HCT116 (cell line): ENCODE measurements around the gene CDC42EP2. TPM values are rescaled to one million over a fixed set of nuclear protein-coding genes. Genes with fewer than 3 reads are reported as not detected.

Source experiments
- ATAC-seq: fragments of 200-7000 bp; cut with Tn5 transposase; 2 replicates; pipeline ENCODE4 v1.9.1; 2020; ENCODE audit warnings: mild to moderate bottlenecking, moderate library complexity
- BruUV-seq: library from RNA; stranded (reverse); fragments of 400-500 nt; replicated peaks from 2 replicates; lab custom pipeline; 2021; lab: Mats Ljungman, UMichigan
- CTCF ChIA-PET: fragments of 300-600 bp; sonication (Branson Sonifier 250); formaldehyde crosslinking; loops from one replicate; lab custom pipeline; 2021; ENCODE audit warnings: antibody characterized with exemption; lab: Charles Lee
- POLR2A ChIA-PET: fragments of 300-600, 350-600 bp; sonication (Branson Sonifier 250); formaldehyde crosslinking; loops from one replicate; lab custom pipeline; 2021; ENCODE audit warnings: antibody characterized with exemption; lab: Charles Lee
- RAD21 ChIA-PET, 2 experiments: fragments of 300-600 bp; sonication (Branson Sonifier 250); formaldehyde crosslinking; loops; one replicate each; lab custom pipeline; 2023; ENCODE audit warnings: low total read pairs in 2 of 2; ENCODE audit not compliant: uncharacterized antibody in 2 of 2, unreplicated experiment in 2 of 2, low non-redundant PET in 1 of 2; lab: Charles Lee
- DNase-seq: peaks from one replicate; pipeline ENCODE4 v3.0.0-alpha.2; 2010; ENCODE audit warnings: low read depth, low spot score
- H2AFZ ChIP-seq: fragments of 200-600 bp; shearing (Covaris generic), sonication (generic); 2 replicates; pipeline ENCODE4 v1.6.1; 2017; ENCODE audit warnings: low read depth, mixed run types, mixed read lengths, antibody characterized with exemption, low read length; ENCODE audit not compliant: poor library complexity, severe bottlenecking
- H3K27ac ChIP-seq: 2 replicates; pipeline ENCODE4 v1.5.1; 2012; ENCODE audit warnings: low read depth, low read length
- H3K27me3 ChIP-seq: fragments of 200-600 bp; sonication (generic); 2 replicates; pipeline ENCODE4 v1.6.1; 2016; ENCODE audit warnings: mixed run types, low read length, mixed read lengths; ENCODE audit not compliant: insufficient read depth
- H3K36me3 ChIP-seq, 2 experiments: fragments of 200-500 bp in 1 of 2; fragments of 200-600 bp in 1 of 2; sonication (Bioruptor generic) in 1 of 2; sonication (generic) in 1 of 2; 2 replicates each; pipeline versions ENCODE4 v1.5.1 to v1.6.1; 2014 to 2016; ENCODE audit warnings: low read length in 2 of 2, inconsistent platforms in 1 of 2, mixed read lengths in 1 of 2, mixed run types in 1 of 2; ENCODE audit not compliant: insufficient read depth in 2 of 2, control insufficient read depth in 1 of 2
- H3K4me1 ChIP-seq, 2 experiments: fragments of 200-600 bp in 1 of 2; sonication (generic) in 1 of 2; 2 replicates each; pipeline versions ENCODE4 v1.5.1 to v1.6.1; 2012 to 2017; ENCODE audit warnings: low read length in 2 of 2, inconsistent platforms in 1 of 2, mild to moderate bottlenecking in 1 of 2, mixed read lengths in 1 of 2, mixed run types in 1 of 2, moderate library complexity in 1 of 2; ENCODE audit not compliant: insufficient read depth in 2 of 2, control insufficient read depth in 1 of 2
- H3K4me2 ChIP-seq: fragments of 200-600 bp; sonication (generic); 2 replicates; pipeline ENCODE4 v1.6.1; 2017; ENCODE audit warnings: mixed run types, low read length, mixed read lengths
- H3K4me3 ChIP-seq, 2 experiments: fragments of 200-600 bp in 1 of 2; sonication (generic) in 1 of 2; replicated peaks in 1 of 2; 2 replicates each; pipeline ENCODE4 v1.5.1; 2011 to 2016; ENCODE audit warnings: low read length in 2 of 2, control low read depth in 1 of 2, low read depth in 1 of 2, mild to moderate bottlenecking in 1 of 2, mixed read lengths in 1 of 2, mixed run types in 1 of 2
- H3K79me2 ChIP-seq: fragments of 200-600 bp; sonication (generic); 2 replicates; pipeline ENCODE4 v1.6.1; 2017; ENCODE audit warnings: mild to moderate bottlenecking, mixed run types, low read length, moderate library complexity, mixed read lengths; ENCODE audit not compliant: insufficient read depth
- H3K9ac ChIP-seq: fragments of 200-600 bp; sonication (generic); 2 replicates; pipeline ENCODE4 v1.6.1; 2016; ENCODE audit warnings: low read length, mixed read lengths
- H3K9me2 ChIP-seq: fragments of 200-600 bp; sonication (generic), shearing (Covaris generic); 2 replicates; pipeline ENCODE4 v1.6.1; 2017; ENCODE audit warnings: mixed run types, mild to moderate bottlenecking, moderate library complexity; ENCODE audit not compliant: insufficient read depth
- H3K9me3 ChIP-seq, 2 experiments: fragments of 200-500 bp in 1 of 2; fragments of 200-600 bp in 1 of 2; sonication (Bioruptor generic) in 1 of 2; sonication (generic) in 1 of 2; 2 replicates each; pipeline ENCODE4 v1.6.1; 2014 to 2017; ENCODE audit warnings: low read length in 2 of 2, mixed read lengths in 2 of 2, inconsistent platforms in 1 of 2, low read depth in 1 of 2, mild to moderate bottlenecking in 1 of 2, mixed run types in 1 of 2, moderate library complexity in 1 of 2; ENCODE audit not compliant: control insufficient read depth in 1 of 2, insufficient read depth in 1 of 2
- H4K20me1 ChIP-seq: fragments of 200-600 bp; sonication (generic), shearing (Covaris generic); 2 replicates; pipeline ENCODE4 v1.6.1; 2017; ENCODE audit warnings: mixed run types, mild to moderate bottlenecking, moderate library complexity; ENCODE audit not compliant: insufficient read depth
- CEBPB ChIP-seq: IDR thresholded peaks from 2 replicates; pipeline ENCODE4 v1.6.1; 2012; ENCODE audit warnings: low read depth
- EGR1 ChIP-seq: IDR thresholded peaks from 2 replicates; pipeline ENCODE4 v1.6.1; 2012; ENCODE audit warnings: low read depth
- ELF1 ChIP-seq: IDR thresholded peaks from 2 replicates; pipeline ENCODE4 v1.6.1; 2012; ENCODE audit warnings: low read depth, borderline replicate concordance
- EZH2 ChIP-seq: fragments of 200-600 bp; sonication (generic); IDR thresholded peaks from 2 replicates; pipeline ENCODE4 v1.6.1; 2017; ENCODE audit warnings: antibody characterized with exemption, mixed run types
- EZH2phosphoT487 ChIP-seq: fragments of 200-600 bp; IDR thresholded peaks from 2 replicates; pipeline ENCODE4 v1.6.1; 2018; ENCODE audit warnings: antibody characterized with exemption, borderline replicate concordance
- FOSL1 ChIP-seq: IDR thresholded peaks from 2 replicates; pipeline ENCODE4 v1.6.1; 2012; ENCODE audit warnings: low read depth
- JUND ChIP-seq: IDR thresholded peaks from 2 replicates; pipeline ENCODE4 v1.6.1; 2012
- POLR2A ChIP-seq: IDR thresholded peaks from 2 replicates; pipeline ENCODE4 v1.7.0; 2011; ENCODE audit warnings: borderline replicate concordance; ENCODE audit not compliant: insufficient read depth, insufficient read length; ENCODE audit errors: extremely low read depth
- RAD21 ChIP-seq: IDR thresholded peaks from 2 replicates; pipeline ENCODE4 v1.6.1; 2012; ENCODE audit warnings: low read depth, mild to moderate bottlenecking
- SRF ChIP-seq: IDR thresholded peaks from 2 replicates; pipeline ENCODE4 v1.6.1; 2012; ENCODE audit warnings: low read depth
- TCF7L2 ChIP-seq: IDR thresholded peaks from 2 replicates; pipeline ENCODE4 v1.7.0; 2011; ENCODE audit warnings: borderline replicate concordance, inconsistent platforms; ENCODE audit not compliant: insufficient read depth, insufficient read length; ENCODE audit errors: extremely low read depth
- YY1 ChIP-seq: IDR thresholded peaks from 2 replicates; pipeline ENCODE4 v1.6.1; 2011; ENCODE audit warnings: low read length, low read depth, moderate library complexity, mild to moderate bottlenecking; ENCODE audit not compliant: insufficient replicate concordance; ENCODE audit errors: extremely low read depth
- ZFX ChIP-seq: fragments of 450-650 bp; IDR thresholded peaks from 2 replicates; pipeline ENCODE4 v1.6.1; 2017
- ZNF274 ChIP-seq: fragments of 200-500 bp; sonication (Bioruptor generic); IDR thresholded peaks from 2 replicates; pipeline ENCODE4 v1.6.1; 2014; ENCODE audit warnings: mild to moderate bottlenecking, low read depth, low read length, inconsistent platforms
- intact Hi-C: fragments of 100-400 bp; cut with micrococcal nuclease; formaldehyde crosslinking; loops from 2 replicates; pipeline ENCODE4 v1.10.0; 2022
- total RNA-seq: library from RNA; stranded (reverse); gene quantifications from one replicate; pipeline ENCODE4 v1.2.1, GENCODE V29; 2021; ENCODE audit not compliant: unreplicated experiment
- TF ChIP-seq, protein P1 (sequence below): IDR thresholded peaks from 2 replicates; pipeline ENCODE4 v1.6.1; 2011; ENCODE audit warnings: mild to moderate bottlenecking, low read length, moderate library complexity; ENCODE audit not compliant: insufficient replicate concordance; ENCODE audit errors: extremely low read depth
- TF ChIP-seq, protein P2 (sequence below): IDR thresholded peaks from 2 replicates; pipeline ENCODE4 v1.6.1; 2012; ENCODE audit warnings: low read depth
- TF ChIP-seq, protein P3 (sequence below), 3 experiments: fragments of 200-600 bp in 1 of 3; sonication (generic) in 1 of 3; IDR thresholded peaks in 2 of 3; conservative IDR thresholded peaks in 1 of 3; 2 replicates each; pipeline ENCODE4 v1.5.1; 2012 to 2017; ENCODE audit warnings: low read depth in 2 of 3, low read length in 2 of 3, antibody characterized with exemption in 1 of 3, borderline replicate concordance in 1 of 3, control low read depth in 1 of 3, mild to moderate bottlenecking in 1 of 3, mixed read lengths in 1 of 3, mixed run types in 1 of 3, moderate library complexity in 1 of 3; ENCODE audit not compliant: insufficient read depth in 1 of 3
- TF ChIP-seq, protein P4 (sequence below): IDR thresholded peaks from 2 replicates; pipeline ENCODE4 v1.6.1; 2012
- TF ChIP-seq, protein P5 (sequence below): IDR thresholded peaks from 2 replicates; pipeline ENCODE4 v1.6.1; 2012

Gene CDC42EP2
- total RNA-seq, 1 experiment from 2014 or later: 15.4 TPM

DNA sequence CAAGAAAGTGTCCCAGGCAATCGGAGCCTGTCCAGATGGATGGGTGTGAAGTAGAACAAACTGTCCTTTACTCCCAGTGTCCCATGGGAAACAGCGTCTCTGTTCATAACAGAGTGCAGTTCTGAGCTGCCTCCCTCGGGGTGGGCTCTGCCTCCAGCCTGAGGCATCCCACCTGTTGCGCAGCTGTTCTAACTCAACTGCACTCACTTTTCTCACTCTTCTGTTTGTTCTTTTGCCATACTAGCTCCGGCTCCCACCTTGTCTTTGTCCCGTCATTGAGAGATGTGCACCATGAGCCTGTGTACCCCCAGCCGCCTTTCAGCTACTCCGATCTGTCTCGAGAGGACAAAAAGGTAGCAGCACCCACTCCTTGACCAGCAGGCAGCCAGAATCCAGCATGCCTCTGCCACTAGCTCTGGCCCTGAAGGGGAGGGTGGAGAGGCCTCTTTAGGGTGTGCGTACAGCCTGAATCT is 20.7 kb upstream of the CDC42EP2 start:
- Histone ChIP-seq H3K4me3 (no peak overlapping the region), H3K27ac (no peak overlapping the region), H3K27me3 (no peaks in the 10 kb centered on the region), H3K4me2 (no peak overlapping the region), H2AFZ (no peak overlapping the region), H3K36me3 (peaks cover 25 to 64% of the 10 kb centered on the region in 2 experiments; a peak in 3 of 4 replicates), H3K79me2 (no peaks in the 10 kb centered on the region), H3K9me3 (no peaks in the 10 kb centered on the region), H3K4me1 (peaks cover 5 to 10% of the 10 kb centered on the region in 2 experiments; a peak in 2 of 4 replicates), H4K20me1 (no peaks in the 10 kb centered on the region), H3K9ac (no peak overlapping the region), H3K9me2 (no peaks in the 10 kb centered on the region)
- BruUV-seq: no TSS peak
- DNase-seq (no peak), ATAC-seq (no peak)
- POLR2A ChIA-PET: no interaction called here
- TF ChIP-seq, protein P1, sequence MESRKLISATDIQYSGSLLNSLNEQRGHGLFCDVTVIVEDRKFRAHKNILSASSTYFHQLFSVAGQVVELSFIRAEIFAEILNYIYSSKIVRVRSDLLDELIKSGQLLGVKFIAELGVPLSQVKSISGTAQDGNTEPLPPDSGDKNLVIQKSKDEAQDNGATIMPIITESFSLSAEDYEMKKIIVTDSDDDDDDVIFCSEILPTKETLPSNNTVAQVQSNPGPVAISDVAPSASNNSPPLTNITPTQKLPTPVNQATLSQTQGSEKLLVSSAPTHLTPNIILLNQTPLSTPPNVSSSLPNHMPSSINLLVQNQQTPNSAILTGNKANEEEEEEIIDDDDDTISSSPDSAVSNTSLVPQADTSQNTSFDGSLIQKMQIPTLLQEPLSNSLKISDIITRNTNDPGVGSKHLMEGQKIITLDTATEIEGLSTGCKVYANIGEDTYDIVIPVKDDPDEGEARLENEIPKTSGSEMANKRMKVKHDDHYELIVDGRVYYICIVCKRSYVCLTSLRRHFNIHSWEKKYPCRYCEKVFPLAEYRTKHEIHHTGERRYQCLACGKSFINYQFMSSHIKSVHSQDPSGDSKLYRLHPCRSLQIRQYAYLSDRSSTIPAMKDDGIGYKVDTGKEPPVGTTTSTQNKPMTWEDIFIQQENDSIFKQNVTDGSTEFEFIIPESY: no peak
- TF ChIP-seq EZH2phosphoT487 (no peak), EZH2 (no peak), YY1 (no peak), ZNF274 (no peak), SRF (no peak), FOSL1 (no peak), JUND (no peak), TCF7L2 (no peak), POLR2A (no peak), CEBPB (no peak), RAD21 (no peak), EGR1 (no peak), ELF1 (no peak), ZFX (no peak)
- TF ChIP-seq, protein P2, sequence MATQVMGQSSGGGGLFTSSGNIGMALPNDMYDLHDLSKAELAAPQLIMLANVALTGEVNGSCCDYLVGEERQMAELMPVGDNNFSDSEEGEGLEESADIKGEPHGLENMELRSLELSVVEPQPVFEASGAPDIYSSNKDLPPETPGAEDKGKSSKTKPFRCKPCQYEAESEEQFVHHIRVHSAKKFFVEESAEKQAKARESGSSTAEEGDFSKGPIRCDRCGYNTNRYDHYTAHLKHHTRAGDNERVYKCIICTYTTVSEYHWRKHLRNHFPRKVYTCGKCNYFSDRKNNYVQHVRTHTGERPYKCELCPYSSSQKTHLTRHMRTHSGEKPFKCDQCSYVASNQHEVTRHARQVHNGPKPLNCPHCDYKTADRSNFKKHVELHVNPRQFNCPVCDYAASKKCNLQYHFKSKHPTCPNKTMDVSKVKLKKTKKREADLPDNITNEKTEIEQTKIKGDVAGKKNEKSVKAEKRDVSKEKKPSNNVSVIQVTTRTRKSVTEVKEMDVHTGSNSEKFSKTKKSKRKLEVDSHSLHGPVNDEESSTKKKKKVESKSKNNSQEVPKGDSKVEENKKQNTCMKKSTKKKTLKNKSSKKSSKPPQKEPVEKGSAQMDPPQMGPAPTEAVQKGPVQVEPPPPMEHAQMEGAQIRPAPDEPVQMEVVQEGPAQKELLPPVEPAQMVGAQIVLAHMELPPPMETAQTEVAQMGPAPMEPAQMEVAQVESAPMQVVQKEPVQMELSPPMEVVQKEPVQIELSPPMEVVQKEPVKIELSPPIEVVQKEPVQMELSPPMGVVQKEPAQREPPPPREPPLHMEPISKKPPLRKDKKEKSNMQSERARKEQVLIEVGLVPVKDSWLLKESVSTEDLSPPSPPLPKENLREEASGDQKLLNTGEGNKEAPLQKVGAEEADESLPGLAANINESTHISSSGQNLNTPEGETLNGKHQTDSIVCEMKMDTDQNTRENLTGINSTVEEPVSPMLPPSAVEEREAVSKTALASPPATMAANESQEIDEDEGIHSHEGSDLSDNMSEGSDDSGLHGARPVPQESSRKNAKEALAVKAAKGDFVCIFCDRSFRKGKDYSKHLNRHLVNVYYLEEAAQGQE: no peak
- TF ChIP-seq, protein P3, sequence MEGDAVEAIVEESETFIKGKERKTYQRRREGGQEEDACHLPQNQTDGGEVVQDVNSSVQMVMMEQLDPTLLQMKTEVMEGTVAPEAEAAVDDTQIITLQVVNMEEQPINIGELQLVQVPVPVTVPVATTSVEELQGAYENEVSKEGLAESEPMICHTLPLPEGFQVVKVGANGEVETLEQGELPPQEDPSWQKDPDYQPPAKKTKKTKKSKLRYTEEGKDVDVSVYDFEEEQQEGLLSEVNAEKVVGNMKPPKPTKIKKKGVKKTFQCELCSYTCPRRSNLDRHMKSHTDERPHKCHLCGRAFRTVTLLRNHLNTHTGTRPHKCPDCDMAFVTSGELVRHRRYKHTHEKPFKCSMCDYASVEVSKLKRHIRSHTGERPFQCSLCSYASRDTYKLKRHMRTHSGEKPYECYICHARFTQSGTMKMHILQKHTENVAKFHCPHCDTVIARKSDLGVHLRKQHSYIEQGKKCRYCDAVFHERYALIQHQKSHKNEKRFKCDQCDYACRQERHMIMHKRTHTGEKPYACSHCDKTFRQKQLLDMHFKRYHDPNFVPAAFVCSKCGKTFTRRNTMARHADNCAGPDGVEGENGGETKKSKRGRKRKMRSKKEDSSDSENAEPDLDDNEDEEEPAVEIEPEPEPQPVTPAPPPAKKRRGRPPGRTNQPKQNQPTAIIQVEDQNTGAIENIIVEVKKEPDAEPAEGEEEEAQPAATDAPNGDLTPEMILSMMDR (IDR thresholded peaks at IDR 0.05 in 2 of 3, conservative IDR thresholded peaks at IDR 0.05 in 1 of 3; ENCODE audit: borderline replicate concordance in 1 of 3, insufficient read depth in 1 of 3, low read depth in 2 of 3, low read length in 2 of 3): no peak
- TF ChIP-seq, protein P4, sequence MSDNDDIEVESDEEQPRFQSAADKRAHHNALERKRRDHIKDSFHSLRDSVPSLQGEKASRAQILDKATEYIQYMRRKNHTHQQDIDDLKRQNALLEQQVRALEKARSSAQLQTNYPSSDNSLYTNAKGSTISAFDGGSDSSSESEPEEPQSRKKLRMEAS: no peak
- TF ChIP-seq, protein P5, sequence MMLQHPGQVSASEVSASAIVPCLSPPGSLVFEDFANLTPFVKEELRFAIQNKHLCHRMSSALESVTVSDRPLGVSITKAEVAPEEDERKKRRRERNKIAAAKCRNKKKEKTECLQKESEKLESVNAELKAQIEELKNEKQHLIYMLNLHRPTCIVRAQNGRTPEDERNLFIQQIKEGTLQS: no peak
- CTCF ChIA-PET: no interaction called here
- RAD21 ChIA-PET: no interaction called here
- intact Hi-C loops: no loop called here
